HL-60 (cell line): Measurements from ENCODE around the gene PPBP.

Experiments used
- DNase-seq, 2 experiments: peaks; one replicate each; pipeline ENCODE4 v3.0.0-alpha.2; 2010 to 2020; ENCODE audit warnings: low read depth in 1 of 2, low spot score in 1 of 2
- H3K27ac ChIP-seq: fragments of 250-450 bp; sonication (Bioruptor Pico); replicated peaks from 2 replicates; pipeline ENCODE4 v1.5.1; 2020; ENCODE audit warnings: mild to moderate bottlenecking, moderate library complexity
- H3K27me3 ChIP-seq: fragments of 250-450 bp; sonication (Bioruptor Pico); 2 replicates; pipeline ENCODE4 v1.5.1; 2021; ENCODE audit warnings: mild to moderate bottlenecking, moderate library complexity; ENCODE audit not compliant: insufficient read depth, poor library complexity, severe bottlenecking
- H3K4me3 ChIP-seq: replicated peaks from 2 replicates; pipeline ENCODE4 v1.5.1; 2011; ENCODE audit warnings: mild to moderate bottlenecking, control low read depth, low read length; ENCODE audit not compliant: insufficient read depth
- GABPA ChIP-seq: IDR thresholded peaks from 2 replicates; pipeline ENCODE4 v1.6.1; 2012; ENCODE audit warnings: low read depth
- POLR2AphosphoS5 ChIP-seq: IDR thresholded peaks from 2 replicates; pipeline ENCODE4 v1.6.1; 2012; ENCODE audit warnings: low read depth
- SPI1 ChIP-seq: IDR thresholded peaks from 2 replicates; pipeline ENCODE4 v1.6.1; 2012; ENCODE audit warnings: low read depth, mild to moderate bottlenecking, borderline replicate concordance
- TF ChIP-seq, protein P1 (sequence below): IDR thresholded peaks from 2 replicates; pipeline ENCODE4 v1.6.1; 2012; ENCODE audit warnings: low read depth; ENCODE audit not compliant: insufficient replicate concordance
- TF ChIP-seq, protein P2 (sequence below): IDR thresholded peaks from one replicate; pipeline ENCODE4 v1.5.1; 2011; ENCODE audit warnings: low read length, control low read depth, inconsistent platforms; ENCODE audit not compliant: insufficient read depth

Gene PPBP

DNA sequence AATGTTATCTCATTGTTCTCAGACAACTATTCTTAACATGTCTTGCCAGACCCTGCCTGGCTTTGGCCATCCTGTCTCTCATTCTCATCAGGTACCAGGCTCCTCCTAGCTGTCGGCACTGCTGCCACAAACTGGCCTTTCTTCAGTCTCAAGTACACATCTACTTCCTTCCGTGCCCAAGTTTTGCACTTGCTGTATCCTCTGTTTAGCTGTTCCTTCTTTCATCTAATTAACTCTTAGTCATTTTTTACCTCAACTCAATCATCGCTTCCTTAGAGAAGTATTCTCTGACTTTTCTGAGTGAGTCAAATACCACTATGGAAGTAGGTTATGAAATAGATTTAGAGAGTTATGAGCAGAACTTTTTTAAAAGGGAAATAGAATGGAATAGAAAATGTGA lies 30.8 kb upstream of the PPBP start:
- peak; percentile 28 to 50 for DNase-seq
- H3K4me3 ChIP-seq, result no peak overlapping the region
- H3K27ac ChIP-seq, result no peak overlapping the region
- TF ChIP-seq, protein P1, sequence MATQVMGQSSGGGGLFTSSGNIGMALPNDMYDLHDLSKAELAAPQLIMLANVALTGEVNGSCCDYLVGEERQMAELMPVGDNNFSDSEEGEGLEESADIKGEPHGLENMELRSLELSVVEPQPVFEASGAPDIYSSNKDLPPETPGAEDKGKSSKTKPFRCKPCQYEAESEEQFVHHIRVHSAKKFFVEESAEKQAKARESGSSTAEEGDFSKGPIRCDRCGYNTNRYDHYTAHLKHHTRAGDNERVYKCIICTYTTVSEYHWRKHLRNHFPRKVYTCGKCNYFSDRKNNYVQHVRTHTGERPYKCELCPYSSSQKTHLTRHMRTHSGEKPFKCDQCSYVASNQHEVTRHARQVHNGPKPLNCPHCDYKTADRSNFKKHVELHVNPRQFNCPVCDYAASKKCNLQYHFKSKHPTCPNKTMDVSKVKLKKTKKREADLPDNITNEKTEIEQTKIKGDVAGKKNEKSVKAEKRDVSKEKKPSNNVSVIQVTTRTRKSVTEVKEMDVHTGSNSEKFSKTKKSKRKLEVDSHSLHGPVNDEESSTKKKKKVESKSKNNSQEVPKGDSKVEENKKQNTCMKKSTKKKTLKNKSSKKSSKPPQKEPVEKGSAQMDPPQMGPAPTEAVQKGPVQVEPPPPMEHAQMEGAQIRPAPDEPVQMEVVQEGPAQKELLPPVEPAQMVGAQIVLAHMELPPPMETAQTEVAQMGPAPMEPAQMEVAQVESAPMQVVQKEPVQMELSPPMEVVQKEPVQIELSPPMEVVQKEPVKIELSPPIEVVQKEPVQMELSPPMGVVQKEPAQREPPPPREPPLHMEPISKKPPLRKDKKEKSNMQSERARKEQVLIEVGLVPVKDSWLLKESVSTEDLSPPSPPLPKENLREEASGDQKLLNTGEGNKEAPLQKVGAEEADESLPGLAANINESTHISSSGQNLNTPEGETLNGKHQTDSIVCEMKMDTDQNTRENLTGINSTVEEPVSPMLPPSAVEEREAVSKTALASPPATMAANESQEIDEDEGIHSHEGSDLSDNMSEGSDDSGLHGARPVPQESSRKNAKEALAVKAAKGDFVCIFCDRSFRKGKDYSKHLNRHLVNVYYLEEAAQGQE, result no peak
- TF ChIP-seq GABPA, result no peak
- no peak for TF ChIP-seq POLR2AphosphoS5
- TF ChIP-seq, protein P2, sequence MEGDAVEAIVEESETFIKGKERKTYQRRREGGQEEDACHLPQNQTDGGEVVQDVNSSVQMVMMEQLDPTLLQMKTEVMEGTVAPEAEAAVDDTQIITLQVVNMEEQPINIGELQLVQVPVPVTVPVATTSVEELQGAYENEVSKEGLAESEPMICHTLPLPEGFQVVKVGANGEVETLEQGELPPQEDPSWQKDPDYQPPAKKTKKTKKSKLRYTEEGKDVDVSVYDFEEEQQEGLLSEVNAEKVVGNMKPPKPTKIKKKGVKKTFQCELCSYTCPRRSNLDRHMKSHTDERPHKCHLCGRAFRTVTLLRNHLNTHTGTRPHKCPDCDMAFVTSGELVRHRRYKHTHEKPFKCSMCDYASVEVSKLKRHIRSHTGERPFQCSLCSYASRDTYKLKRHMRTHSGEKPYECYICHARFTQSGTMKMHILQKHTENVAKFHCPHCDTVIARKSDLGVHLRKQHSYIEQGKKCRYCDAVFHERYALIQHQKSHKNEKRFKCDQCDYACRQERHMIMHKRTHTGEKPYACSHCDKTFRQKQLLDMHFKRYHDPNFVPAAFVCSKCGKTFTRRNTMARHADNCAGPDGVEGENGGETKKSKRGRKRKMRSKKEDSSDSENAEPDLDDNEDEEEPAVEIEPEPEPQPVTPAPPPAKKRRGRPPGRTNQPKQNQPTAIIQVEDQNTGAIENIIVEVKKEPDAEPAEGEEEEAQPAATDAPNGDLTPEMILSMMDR, result no peak
- no peak for TF ChIP-seq SPI1
- no peaks in the 10 kb centered on the region for H3K27me3 ChIP-seq

DNA sequence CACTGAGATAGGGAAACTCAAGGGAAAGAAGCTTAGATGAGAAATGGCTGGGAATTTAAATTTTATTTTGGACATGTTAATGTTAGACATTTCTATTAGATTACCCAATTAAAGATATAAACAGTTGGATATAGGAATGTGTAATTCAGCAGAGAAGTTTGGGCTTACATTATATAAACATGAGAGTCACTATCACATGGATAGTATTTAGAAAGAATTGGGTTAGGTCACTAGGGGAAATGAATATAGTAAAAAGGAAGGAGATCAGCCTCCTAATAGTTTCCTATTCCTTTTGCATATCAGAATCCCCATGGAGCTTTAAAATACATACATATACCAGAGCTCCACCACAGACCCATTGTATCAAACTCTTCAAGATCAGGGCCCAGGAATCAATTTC lies 30.1 kb upstream of the PPBP start:
- H3K4me3 ChIP-seq, result no peak overlapping the region
- no peak overlapping the region for H3K27ac ChIP-seq
- H3K27me3 ChIP-seq, result no peaks in the 10 kb centered on the region
- DNase-seq, result no peak
- TF ChIP-seq, protein P2, result no peak
- TF ChIP-seq POLR2AphosphoS5 (no peak), SPI1 (no peak), GABPA (no peak)
- TF ChIP-seq, protein P1, result no peak

DNA sequence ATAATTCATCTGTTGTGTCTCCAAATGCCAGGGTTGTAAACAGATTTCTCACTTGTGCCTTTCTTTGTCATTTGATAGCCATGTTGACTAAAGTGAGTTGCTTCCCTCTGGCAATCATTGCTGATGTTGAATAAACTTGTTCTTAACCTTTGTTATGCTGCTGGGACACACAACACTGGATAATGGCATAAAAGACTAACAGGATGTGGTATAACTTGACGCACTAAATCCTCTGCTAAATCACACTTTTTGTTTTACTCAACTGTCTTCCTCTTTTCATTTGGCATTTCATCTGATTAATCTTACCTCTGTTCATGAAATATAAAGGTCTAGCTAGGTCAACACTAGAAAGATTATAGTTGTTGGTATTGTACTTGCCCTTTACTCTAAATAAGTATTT lies 28.1 kb upstream of the PPBP start:
- Histone ChIP-seq H3K27me3 (no peaks in the 10 kb centered on the region), H3K4me3 (no peak overlapping the region), H3K27ac (no peak overlapping the region)
- TF ChIP-seq SPI1 (no peak; the same call in 1 of the 2 replicates), POLR2AphosphoS5 (no peak), GABPA (no peak)
- TF ChIP-seq, protein P1, result no peak
- TF ChIP-seq, protein P2, result no peak
- no peak for DNase-seq
